GM12878 (cell line): Measurements from ENCODE around the gene CCNYL1. TPM values are rescaled to one million over a fixed set of nuclear protein-coding genes. Genes with fewer than 3 reads are reported as not detected.

Source experiments
- ATAC-seq: fragments of 200-7000 bp; cut with Tn5 transposase; 3 replicates; pipeline ENCODE4 v1.9.1; 2020; ENCODE audit warnings: mild to moderate bottlenecking, moderate library complexity
- BruUV-seq: library from RNA; stranded (reverse); fragments of 400-500 nt; replicated peaks from 2 replicates; lab custom pipeline; 2021; lab: Mats Ljungman, UMichigan
- CTCF ChIA-PET: fragments of 300-600 bp; sonication (Branson Sonifier 250); formaldehyde crosslinking; extraction: SDS; loops from one replicate; lab custom pipeline; 2021; ENCODE audit warnings: inconsistent platforms; lab: Yijun Ruan, JAX
- POLR2A ChIA-PET: fragments of 350-600 bp; formaldehyde crosslinking; extraction: SDS; loops from one replicate; lab custom pipeline; 2021; ENCODE audit warnings: inconsistent platforms; lab: Charles Lee
- RAD21 ChIA-PET: fragments of 300-600 bp; sonication (Branson Sonifier 250); formaldehyde crosslinking; loops from one replicate; lab custom pipeline; 2023; ENCODE audit warnings: antibody characterized with exemption; ENCODE audit not compliant: unreplicated experiment; lab: Charles Lee
- SMC1A ChIA-PET: fragments of 300-600 bp; sonication (Branson Sonifier 250); formaldehyde crosslinking; loops from one replicate; lab custom pipeline; 2023; ENCODE audit not compliant: unreplicated experiment, uncharacterized antibody; lab: Charles Lee
- DNase-seq: peaks from one replicate; pipeline ENCODE4 v3.0.0-alpha.2; 2011; ENCODE audit warnings: low read depth, low spot score
- FAIRE-seq: peaks from 3 replicates; lab custom pipeline; 2011; peaks lifted over from hg19 to GRCh38; lab: Jason Lieb, UNC
- H2AFZ ChIP-seq: 2 replicates; pipeline ENCODE4 v1.6.0; 2011; ENCODE audit warnings: low read depth, low read length, control low read depth; ENCODE audit not compliant: control insufficient read depth
- H3K27ac ChIP-seq: 2 replicates; pipeline ENCODE4 v1.5.1; 2011; ENCODE audit warnings: control low read depth; ENCODE audit not compliant: control insufficient read depth, insufficient read depth
- H3K27me3 ChIP-seq, 2 experiments: replicated peaks in 1 of 2; 2 replicates each; pipeline versions ENCODE4 v1.6.0 to v1.6.1; 2011; ENCODE audit warnings: low read length in 1 of 2; ENCODE audit not compliant: control insufficient read depth in 2 of 2, insufficient read depth in 2 of 2
- H3K36me3 ChIP-seq, 2 experiments: 2 replicates each; pipeline ENCODE4 v1.5.1; 2011; ENCODE audit warnings: low read length in 1 of 2; ENCODE audit not compliant: control insufficient read depth in 2 of 2, insufficient read depth in 2 of 2
- H3K4me1 ChIP-seq: 2 replicates; pipeline ENCODE4 v1.6.1; 2011; ENCODE audit warnings: mild to moderate bottlenecking, low read length, moderate library complexity, mixed read lengths; ENCODE audit not compliant: control insufficient read depth, insufficient read depth
- H3K4me2 ChIP-seq: 2 replicates; pipeline ENCODE4 v1.6.0; 2011; ENCODE audit warnings: control low read depth; ENCODE audit not compliant: control insufficient read depth, insufficient read depth
- H3K4me3 ChIP-seq: fragments of 200-600 bp; sonication (generic); 2 replicates; pipeline ENCODE4 v1.5.1; 2016
- H3K79me2 ChIP-seq: 2 replicates; pipeline ENCODE4 v1.6.0; 2011; ENCODE audit warnings: low read length; ENCODE audit not compliant: control insufficient read depth, insufficient read depth
- H3K9ac ChIP-seq: 2 replicates; pipeline ENCODE4 v1.8.0; 2011; ENCODE audit warnings: low read length, control low read depth, mixed read lengths; ENCODE audit not compliant: control insufficient read depth, insufficient read depth
- H3K9me3 ChIP-seq: replicated peaks from 3 replicates; pipeline ENCODE4 v1.5.1; 2011; ENCODE audit warnings: mild to moderate bottlenecking, low read length; ENCODE audit not compliant: control insufficient read depth, insufficient read depth
- H4K20me1 ChIP-seq: 2 replicates; pipeline ENCODE4 v1.6.0; 2011; ENCODE audit not compliant: control insufficient read depth, insufficient read depth
- CTCF ChIP-seq, 3 experiments: IDR thresholded peaks in 2 of 3; conservative IDR thresholded peaks in 1 of 3; 2 replicates each; pipeline ENCODE4 v1.5.1; 2011; ENCODE audit warnings: low read depth in 3 of 3, low read length in 3 of 3, mild to moderate bottlenecking in 3 of 3, control low read depth in 2 of 3, moderate library complexity in 2 of 3, inconsistent platforms in 1 of 3, mixed read lengths in 1 of 3; ENCODE audit not compliant: control insufficient read depth in 2 of 3, insufficient read depth in 1 of 3; ENCODE audit errors: extremely low read depth in 1 of 3
- EGR1 ChIP-seq, 2 experiments: IDR thresholded peaks; 1 replicate in 1 of 2; 2 replicates in 1 of 2; pipeline ENCODE4 v1.6.1; 2011 to 2012; ENCODE audit warnings: low read depth in 2 of 2, low read length in 2 of 2, borderline replicate concordance in 1 of 2, mild to moderate bottlenecking in 1 of 2, moderate library complexity in 1 of 2
- HDGF ChIP-seq: fragments of 450-650 bp; IDR thresholded peaks from 2 replicates; pipeline ENCODE4 v1.6.1; 2016; ENCODE audit warnings: antibody characterized with exemption
- LARP7 ChIP-seq: fragments of 450-650 bp; IDR thresholded peaks from 2 replicates; pipeline ENCODE4 v1.6.1; 2017; ENCODE audit warnings: mild to moderate bottlenecking
- SPI1 ChIP-seq: IDR thresholded peaks from 2 replicates; pipeline ENCODE4 v1.6.1; 2011; ENCODE audit warnings: low read depth, mild to moderate bottlenecking, low read length, moderate library complexity, borderline replicate concordance; ENCODE audit not compliant: insufficient read depth
- SREBF2 ChIP-seq: IDR thresholded peaks from 2 replicates; pipeline ENCODE4 v1.6.1; 2012; ENCODE audit warnings: mild to moderate bottlenecking, low read length
- ZBTB40 ChIP-seq: fragments of 450-650 bp; IDR thresholded peaks from 2 replicates; pipeline ENCODE4 v1.6.1; 2016; ENCODE audit warnings: mild to moderate bottlenecking, moderate library complexity, borderline replicate concordance
- WGBS: methylation state at CpG from one replicate; pipeline ENCODE4 v1.1.6; 2016; ENCODE audit warnings: low lambda C conversion rate; ENCODE audit not compliant: insufficient replicate concordance, insufficient coverage; ENCODE audit errors: missing lambda C conversion rate; 5-methylcytosine and 5-hydroxymethylcytosine counted together
- in situ Hi-C: fragments of 300-500 bp; cut with MboI; formaldehyde crosslinking; loops from 9 replicates; pipeline ENCODE4 v1.14.3; 2018; ENCODE audit warnings: mixed read lengths
- intact Hi-C: fragments of 100-400 bp; cut with micrococcal nuclease; formaldehyde crosslinking; loops from one replicate; pipeline ENCODE4 v1.14.2; 2022; ENCODE audit not compliant: unreplicated experiment
- polyA plus RNA-seq, 11 experiments: library from polyadenylated mRNA; depleted of rRNA in 4 of 11; unstranded in 6 of 11; stranded (reverse) in 5 of 11; fragments of >200 nt; fragmentation: Nextera tagmentation in 4 of 11; fragmentation: Illumina TruSeq in 1 of 11; extraction: Ambion mirVana in 4 of 11; extraction: Trizol in 1 of 11; gene quantifications; 1 replicate in 1 of 11; 2 replicates in 10 of 11; pipeline versions ENCODE4 v1.2.1 to v1.2.3, GENCODE V29; 2011 to 2016; ENCODE audit warnings: inconsistent platforms in 2 of 11, missing spikeins in 2 of 11, low read depth in 1 of 11
- total RNA-seq, 4 experiments: library from RNA; depleted of rRNA in 3 of 4; stranded (reverse); fragments of >200 nt in 3 of 4; fragmentation: Illumina TruSeq in 1 of 4; extraction: Trizol in 1 of 4; gene quantifications; 2 replicates each; pipeline versions ENCODE4 v1.2.1 to v1.2.3, GENCODE V29; 2013 to 2021
- TF ChIP-seq, protein P1 (sequence below): fragments of 450-650 bp; IDR thresholded peaks from 2 replicates; pipeline ENCODE4 v1.6.1; 2017; ENCODE audit warnings: borderline replicate concordance
- TF ChIP-seq, protein P2 (sequence below): IDR thresholded peaks from 2 replicates; pipeline ENCODE4 v1.6.1; 2012; ENCODE audit warnings: improper control_type of control experiment, low read depth, low read length; ENCODE audit not compliant: insufficient replicate concordance

Gene CCNYL1
- total and polyA plus RNA-seq, 10 of the 15 experiments (the other 5 are each of a cell fraction or from before 2014, with no cell fraction given): 1.8 to 12.3 (median 5.9) TPM

- Histone ChIP-seq H3K27ac (no peak overlapping the region), H3K4me2 (no peak overlapping the region), H3K4me1 (no peaks in the 10 kb centered on the region), H4K20me1 (no peaks in the 10 kb centered on the region), H3K36me3 (peaks cover 2 to 5% of the 10 kb centered on the region in 2 experiments; a peak in 3 of 4 replicates), H3K4me3 (no peak overlapping the region), H3K9me3 (no peaks in the 10 kb centered on the region), H3K79me2 (no peaks in the 10 kb centered on the region), H2AFZ (no peak overlapping the region), H3K27me3 (no peaks in the 10 kb centered on the region), H3K9ac (no peak overlapping the region)
- CTCF ChIA-PET: interaction anchor here (0.7 to 9.5 kb wide), 9 partner anchors 16 to 327 kb away, joined by 3 to 183 read pairs (median 5); partner anchors contain the start of gene FZD5
- ATAC-seq: no peak
- POLR2A ChIA-PET: interaction anchor here (0.7 kb wide), 2 partner anchors 222 to 262 kb away, joined by 3 read pairs; no protein-coding TSS in a partner anchor
- no TSS peak for BruUV-seq
- intact Hi-C loops: no loop called here
- WGBS: 100% methylated on average over 2 of the region's 2 CpGs
- no peak for DNase-seq
- SMC1A ChIA-PET: interaction anchor here (1.2 to 9.9 kb wide), 8 partner anchors 10 to 323 kb away, joined by 3 to 190 read pairs (median 8); partner anchors contain the start of gene METTL21A
- FAIRE-seq: no peak
- RAD21 ChIA-PET: interaction anchor here (0.5 to 6.1 kb wide), 8 partner anchors 8 to 322 kb away, joined by 3 to 115 read pairs (median 7); no protein-coding TSS in a partner anchor
- in situ Hi-C loops: loop anchor here (5.0 to 10.0 kb wide), 3 partner anchors 225 to 315 kb away; no protein-coding TSS in a partner anchor
- TF ChIP-seq LARP7 (no peak), CTCF (IDR thresholded peaks at IDR 0.05 in 2 of 3, conservative IDR thresholded peaks at IDR 0.05 in 1 of 3; ENCODE audit: control insufficient read depth in 2 of 3, extremely low read depth in 1 of 3, insufficient read depth in 1 of 3, low read depth in 3 of 3, low read length in 3 of 3) (no peak), HDGF (no peak), SPI1 (no peak), EGR1 (IDR thresholded peaks at IDR 0.05; ENCODE audit: borderline replicate concordance in 1 of 2, low read depth in 2 of 2, low read length in 2 of 2) (no peak), ZBTB40 (no peak), SREBF2 (no peak)
- TF ChIP-seq, protein P1, sequence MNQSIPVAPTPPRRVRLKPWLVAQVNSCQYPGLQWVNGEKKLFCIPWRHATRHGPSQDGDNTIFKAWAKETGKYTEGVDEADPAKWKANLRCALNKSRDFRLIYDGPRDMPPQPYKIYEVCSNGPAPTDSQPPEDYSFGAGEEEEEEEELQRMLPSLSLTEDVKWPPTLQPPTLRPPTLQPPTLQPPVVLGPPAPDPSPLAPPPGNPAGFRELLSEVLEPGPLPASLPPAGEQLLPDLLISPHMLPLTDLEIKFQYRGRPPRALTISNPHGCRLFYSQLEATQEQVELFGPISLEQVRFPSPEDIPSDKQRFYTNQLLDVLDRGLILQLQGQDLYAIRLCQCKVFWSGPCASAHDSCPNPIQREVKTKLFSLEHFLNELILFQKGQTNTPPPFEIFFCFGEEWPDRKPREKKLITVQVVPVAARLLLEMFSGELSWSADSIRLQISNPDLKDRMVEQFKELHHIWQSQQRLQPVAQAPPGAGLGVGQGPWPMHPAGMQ: no peak
- TF ChIP-seq, protein P2, sequence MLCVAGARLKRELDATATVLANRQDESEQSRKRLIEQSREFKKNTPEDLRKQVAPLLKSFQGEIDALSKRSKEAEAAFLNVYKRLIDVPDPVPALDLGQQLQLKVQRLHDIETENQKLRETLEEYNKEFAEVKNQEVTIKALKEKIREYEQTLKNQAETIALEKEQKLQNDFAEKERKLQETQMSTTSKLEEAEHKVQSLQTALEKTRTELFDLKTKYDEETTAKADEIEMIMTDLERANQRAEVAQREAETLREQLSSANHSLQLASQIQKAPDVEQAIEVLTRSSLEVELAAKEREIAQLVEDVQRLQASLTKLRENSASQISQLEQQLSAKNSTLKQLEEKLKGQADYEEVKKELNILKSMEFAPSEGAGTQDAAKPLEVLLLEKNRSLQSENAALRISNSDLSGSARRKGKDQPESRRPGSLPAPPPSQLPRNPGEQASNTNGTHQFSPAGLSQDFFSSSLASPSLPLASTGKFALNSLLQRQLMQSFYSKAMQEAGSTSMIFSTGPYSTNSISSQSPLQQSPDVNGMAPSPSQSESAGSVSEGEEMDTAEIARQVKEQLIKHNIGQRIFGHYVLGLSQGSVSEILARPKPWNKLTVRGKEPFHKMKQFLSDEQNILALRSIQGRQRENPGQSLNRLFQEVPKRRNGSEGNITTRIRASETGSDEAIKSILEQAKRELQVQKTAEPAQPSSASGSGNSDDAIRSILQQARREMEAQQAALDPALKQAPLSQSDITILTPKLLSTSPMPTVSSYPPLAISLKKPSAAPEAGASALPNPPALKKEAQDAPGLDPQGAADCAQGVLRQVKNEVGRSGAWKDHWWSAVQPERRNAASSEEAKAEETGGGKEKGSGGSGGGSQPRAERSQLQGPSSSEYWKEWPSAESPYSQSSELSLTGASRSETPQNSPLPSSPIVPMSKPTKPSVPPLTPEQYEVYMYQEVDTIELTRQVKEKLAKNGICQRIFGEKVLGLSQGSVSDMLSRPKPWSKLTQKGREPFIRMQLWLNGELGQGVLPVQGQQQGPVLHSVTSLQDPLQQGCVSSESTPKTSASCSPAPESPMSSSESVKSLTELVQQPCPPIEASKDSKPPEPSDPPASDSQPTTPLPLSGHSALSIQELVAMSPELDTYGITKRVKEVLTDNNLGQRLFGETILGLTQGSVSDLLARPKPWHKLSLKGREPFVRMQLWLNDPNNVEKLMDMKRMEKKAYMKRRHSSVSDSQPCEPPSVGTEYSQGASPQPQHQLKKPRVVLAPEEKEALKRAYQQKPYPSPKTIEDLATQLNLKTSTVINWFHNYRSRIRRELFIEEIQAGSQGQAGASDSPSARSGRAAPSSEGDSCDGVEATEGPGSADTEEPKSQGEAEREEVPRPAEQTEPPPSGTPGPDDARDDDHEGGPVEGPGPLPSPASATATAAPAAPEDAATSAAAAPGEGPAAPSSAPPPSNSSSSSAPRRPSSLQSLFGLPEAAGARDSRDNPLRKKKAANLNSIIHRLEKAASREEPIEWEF: no peak
Measured at GRCh38 chr2:207749873-207750272, 38.4 kb downstream of the CCNYL1 start.
